Ovary (tissue), 3 donors: ENCODE measurements around the gene BICC1.

Source experiments
- CTCF ChIP-seq, 3 donors: fragments of 450-650 bp in 2 of 3; fragments of 200-600 bp in 1 of 3; IDR thresholded peaks; one replicate each; pipeline versions ENCODE4 v1.5.1 to v1.8.0; 2016 to 2022; ENCODE audit warnings: antibody characterized with exemption in 3 of 3, mild to moderate bottlenecking in 1 of 3
- EP300 ChIP-seq: sonication (generic); formaldehyde crosslinking; IDR thresholded peaks from one replicate; pipeline ENCODE4 v1.6.1; 2017; ENCODE audit warnings: antibody characterized with exemption
- POLR2A ChIP-seq: fragments of 450-650 bp; IDR thresholded peaks from one replicate; pipeline ENCODE4 v1.6.1; 2017; ENCODE audit warnings: antibody characterized with exemption, mild to moderate bottlenecking, moderate library complexity
- donor health status: DM: no; HTN: no; CAD: no.

- no peak for TF ChIP-seq CTCF (IDR thresholded peaks at IDR 0.05)
- TF ChIP-seq POLR2A, result no peak
- TF ChIP-seq EP300, result no peak
Observed at GRCh38 chr10:58647376-58648112, 134.9 kb downstream of the BICC1 start.
